22Rv1 (cell line): ENCODE results near the gene CYP21A2.
"Not testable (repeated sequence)": the region's sequence is repeated elsewhere in the genome, so short reads cannot be mapped to it uniquely, and the experiment has no call there.

ENCODE experiments used
- CTCF ChIP-seq: fragments of 450-650 bp; IDR thresholded peaks from 2 replicates; pipeline ENCODE4 v1.5.1; 2017; ENCODE audit warnings: mild to moderate bottlenecking
- ZFX ChIP-seq: fragments of 450-650 bp; IDR thresholded peaks from 2 replicates; pipeline ENCODE4 v1.6.1; 2017; ENCODE audit warnings: antibody characterized with exemption, borderline replicate concordance

GRCh38 chr6:32008037-32008436 lies 30.2 kb upstream of the CYP21A2 start:
- TF ChIP-seq CTCF, ZFX: not testable (repeated sequence)
